Fibroblast of lung (primary cell): Measurements from ENCODE around the gene GPC6. TPM values are rescaled to one million over a fixed set of nuclear protein-coding genes. Genes with fewer than 3 reads are reported as not detected.

Experiments
- DNase-seq, 2 donors: peaks; one replicate each; pipeline versions ENCODE4 v3.0.0 to v3.0.0-alpha.2; 2010; ENCODE audit warnings: low read depth in 2 of 2
- H2AFZ ChIP-seq: 2 replicates; pipeline ENCODE4 v1.5.1; 2012; ENCODE audit warnings: low read length, control low read depth, inconsistent platforms
- H3K27ac ChIP-seq: 2 replicates; pipeline ENCODE4 v1.5.1; 2011; ENCODE audit warnings: low read length, control low read depth; ENCODE audit not compliant: insufficient read depth
- H3K27me3 ChIP-seq: 2 replicates; pipeline ENCODE4 v1.5.1; 2011; ENCODE audit warnings: mild to moderate bottlenecking, low read length; ENCODE audit not compliant: control insufficient read depth, insufficient read depth
- H3K36me3 ChIP-seq: 2 replicates; pipeline ENCODE4 v1.5.1; 2011; ENCODE audit warnings: low read length; ENCODE audit not compliant: control insufficient read depth, insufficient read depth
- H3K4me1 ChIP-seq: 2 replicates; pipeline ENCODE4 v1.5.1; 2011; ENCODE audit warnings: low read length; ENCODE audit not compliant: control insufficient read depth, insufficient read depth; ENCODE audit errors: extremely low read depth
- H3K4me2 ChIP-seq: 2 replicates; pipeline ENCODE4 v1.5.1; 2011; ENCODE audit warnings: low read length, control low read depth; ENCODE audit not compliant: insufficient read depth; ENCODE audit errors: extremely low read depth
- H3K4me3 ChIP-seq, 4 experiments: fragments of 200-600 bp in 1 of 4; sonication (generic) in 1 of 4; replicated peaks in 1 of 4; 2 replicates each; pipeline ENCODE4 v1.5.1; 2011 to 2016; ENCODE audit warnings: low read length in 4 of 4, low read depth in 3 of 4, mild to moderate bottlenecking in 3 of 4, control low read depth in 2 of 4, inconsistent platforms in 1 of 4, mixed read lengths in 1 of 4; ENCODE audit not compliant: insufficient read depth in 1 of 4; ENCODE audit errors: control extremely low read depth in 1 of 4
- H3K79me2 ChIP-seq: 2 replicates; pipeline ENCODE4 v1.5.1; 2012; ENCODE audit warnings: mild to moderate bottlenecking, low read length, inconsistent platforms; ENCODE audit not compliant: control insufficient read depth, insufficient read depth
- H3K9ac ChIP-seq: 2 replicates; pipeline ENCODE4 v1.5.1; 2011; ENCODE audit warnings: mild to moderate bottlenecking, low read length, control low read depth; ENCODE audit not compliant: insufficient read depth
- H3K9me3 ChIP-seq: 2 replicates; pipeline ENCODE4 v1.5.1; 2012; ENCODE audit warnings: low read depth, low read length; ENCODE audit not compliant: control insufficient read depth, insufficient read depth
- H4K20me1 ChIP-seq: 2 replicates; pipeline ENCODE4 v1.5.1; 2011; ENCODE audit warnings: low read length; ENCODE audit not compliant: control insufficient read depth, insufficient read depth; ENCODE audit errors: extremely low read depth
- CTCF ChIP-seq, 2 donors: IDR thresholded peaks in 1 of 2; conservative IDR thresholded peaks in 1 of 2; 1 replicate in 1 of 2; 2 replicates in 1 of 2; pipeline ENCODE4 v1.5.1; 2011 to 2012; ENCODE audit warnings: low read length in 2 of 2, control low read depth in 1 of 2, inconsistent platforms in 1 of 2, low read depth in 1 of 2, mild to moderate bottlenecking in 1 of 2
- EZH2 ChIP-seq: IDR thresholded peaks from 2 replicates; pipeline ENCODE4 v1.5.1; 2012; ENCODE audit warnings: low read length, control low read depth, mild to moderate bottlenecking; ENCODE audit errors: missing control alignments
- polyA plus RNA-seq, 2 donors: library from polyadenylated mRNA; depleted of rRNA in 1 of 2; stranded (reverse) in 1 of 2; unstranded in 1 of 2; fragments of >200 nt; gene quantifications; 2 replicates each; pipeline ENCODE4 v1.2.1, GENCODE V29; 2011 to 2012; ENCODE audit warnings: missing spikeins in 1 of 2
- total RNA-seq: library from RNA; depleted of rRNA; stranded (reverse); fragments of >200 nt; gene quantifications from 2 replicates; pipeline ENCODE4 v1.2.1, GENCODE V29; 2014

Gene GPC6
- total and polyA plus RNA-seq, 2 donors (not counting 1 experiment from before 2014, with no cell fraction given): 11.2 to 33.7 TPM

DNA sequence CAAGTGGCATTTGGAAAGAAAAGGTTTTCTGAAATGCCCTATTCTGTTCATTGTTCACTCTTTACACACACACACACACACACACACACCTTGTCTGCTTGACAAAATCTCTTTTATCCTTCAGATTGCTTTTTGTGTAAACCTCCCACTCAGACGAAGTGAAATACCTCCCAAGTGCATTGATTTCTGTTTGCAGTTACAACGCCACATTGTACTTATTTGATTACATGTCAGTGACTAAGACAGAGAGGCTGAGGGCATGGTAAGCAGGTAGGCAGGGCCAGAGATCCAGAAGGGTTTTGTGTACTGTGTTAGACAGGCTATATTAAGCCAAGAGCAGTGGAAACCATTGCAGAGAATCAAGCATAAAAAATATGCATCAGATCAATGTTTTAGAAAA, 561.8 kb downstream of the GPC6 start:
- H3K9ac ChIP-seq: no peak overlapping the region
- no peak overlapping the region for H2AFZ ChIP-seq

DNA sequence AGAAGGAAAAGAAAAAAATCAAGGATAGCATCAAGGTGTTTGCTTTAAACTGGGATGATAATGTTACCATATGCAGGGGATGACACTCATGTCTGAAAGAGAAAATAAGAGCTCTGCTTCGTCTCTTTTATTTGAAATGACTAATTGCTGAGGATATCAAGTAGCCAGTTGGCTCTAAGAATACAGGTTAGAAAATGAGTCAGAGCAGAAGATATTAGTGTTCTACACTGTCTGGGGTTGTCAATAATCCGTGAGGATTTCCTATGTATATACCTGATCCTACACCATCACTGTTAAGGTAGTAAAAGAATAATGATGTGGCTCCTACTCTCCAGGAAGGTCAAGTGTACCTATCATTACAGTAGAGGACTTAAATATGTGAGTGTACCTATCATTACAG, 562.5 kb downstream of the GPC6 start:
- Histone ChIP-seq H4K20me1 (no peaks in the 10 kb centered on the region), H3K4me2 (no peak overlapping the region), H3K9ac (no peak overlapping the region), H3K36me3 (no peaks in the 10 kb centered on the region), H3K4me3 (no peak overlapping the region), H3K79me2 (no peaks in the 10 kb centered on the region), H3K27ac (no peak overlapping the region), H3K9me3 (no peaks in the 10 kb centered on the region), H2AFZ (no peak overlapping the region), H3K27me3 (no peaks in the 10 kb centered on the region), H3K4me1 (no peaks in the 10 kb centered on the region)
- DNase-seq: no peak
- TF ChIP-seq EZH2: no peak

More for the DNA sequence above, 561.8 kb downstream of the GPC6 start:
- H3K36me3 ChIP-seq: no peaks in the 10 kb centered on the region
- no peaks in the 10 kb centered on the region for H3K79me2 ChIP-seq
- H3K27me3 ChIP-seq: no peaks in the 10 kb centered on the region
- DNase-seq: no peak
- no peaks in the 10 kb centered on the region for H3K4me1 ChIP-seq
- no peak for TF ChIP-seq CTCF (conservative IDR thresholded peaks at IDR 0.05 in 1 of 2, IDR thresholded peaks at IDR 0.05 in 1 of 2; ENCODE audit: low read depth in 1 of 2, low read length in 2 of 2)
- no peak for TF ChIP-seq EZH2
- no peaks in the 10 kb centered on the region for H3K9me3 ChIP-seq
- H3K4me3 ChIP-seq: no peak overlapping the region
- H3K4me2 ChIP-seq: no peak overlapping the region
- H4K20me1 ChIP-seq: no peaks in the 10 kb centered on the region
- H3K27ac ChIP-seq: no peak overlapping the region

GRCh38 chr13:93794197-93794885, 567.7 kb downstream of the GPC6 start:
- no peaks in the 10 kb centered on the region for H3K4me1 ChIP-seq
- no peak for DNase-seq
- no peaks in the 10 kb centered on the region for H4K20me1 ChIP-seq
- H3K4me3 ChIP-seq: no peak overlapping the region
- H3K4me2 ChIP-seq: no peak overlapping the region
- H3K27ac ChIP-seq: no peak overlapping the region
- H3K79me2 ChIP-seq: no peaks in the 10 kb centered on the region
- no peak for TF ChIP-seq CTCF (conservative IDR thresholded peaks at IDR 0.05 in 1 of 2, IDR thresholded peaks at IDR 0.05 in 1 of 2; ENCODE audit: low read depth in 1 of 2, low read length in 2 of 2)
- no peak for TF ChIP-seq EZH2
- H2AFZ ChIP-seq: no peak overlapping the region
- H3K27me3 ChIP-seq: no peaks in the 10 kb centered on the region
- no peak overlapping the region for H3K9ac ChIP-seq
- H3K9me3 ChIP-seq: no peaks in the 10 kb centered on the region
- H3K36me3 ChIP-seq: no peaks in the 10 kb centered on the region
